OCI-LY3 (cell line): ENCODE results near the gene FAM185A.

Source experiments
- H2AFZ ChIP-seq: fragments of 200-600, 300-600 bp; shearing (Covaris generic); 2 replicates; pipeline ENCODE4 v1.6.0; 2014; ENCODE audit warnings: antibody characterized with exemption, low read depth, low read length
- H3K27ac ChIP-seq: fragments of 200-600, 300-600 bp; sonication (generic); 2 replicates; pipeline ENCODE4 v1.5.1; 2014; ENCODE audit warnings: mild to moderate bottlenecking, low read length, moderate library complexity, mixed read lengths
- H3K27me3 ChIP-seq: fragments of 200-600, 300-600 bp; sonication (generic); 2 replicates; pipeline ENCODE4 v1.6.1; 2014; ENCODE audit warnings: low read depth, low read length, mixed read lengths
- H3K36me3 ChIP-seq: fragments of 200-600, 300-600 bp; sonication (generic); replicated peaks from 2 replicates; pipeline ENCODE3; 2014; ENCODE audit warnings: low read depth, low read length, mixed read lengths
- H3K4me1 ChIP-seq: fragments of 300-600, 200-600 bp; sonication (generic); 2 replicates; pipeline ENCODE4 v1.6.1; 2014; ENCODE audit warnings: low read length, mixed read lengths
- H3K4me2 ChIP-seq: fragments of 200-600, 300-600 bp; sonication (generic); 2 replicates; pipeline ENCODE4 v1.6.1; 2014; ENCODE audit warnings: low read length, mixed read lengths
- H3K4me3 ChIP-seq: fragments of 300-600, 200-600 bp; sonication (generic); 2 replicates; pipeline ENCODE4 v1.5.1; 2014; ENCODE audit warnings: antibody characterized with exemption, mild to moderate bottlenecking, low read length, moderate library complexity
- H3K79me2 ChIP-seq: fragments of 300-600, 200-600 bp; shearing (Covaris generic); 2 replicates; pipeline ENCODE4 v1.6.1; 2014; ENCODE audit warnings: mild to moderate bottlenecking, low read length, mixed read lengths
- H3K9ac ChIP-seq: fragments of 300-600, 200-600 bp; shearing (Covaris generic); 2 replicates; pipeline ENCODE4 v1.6.0; 2014; ENCODE audit warnings: mild to moderate bottlenecking, low read length, moderate library complexity
- H3K9me3 ChIP-seq: fragments of 200-600, 300-600 bp; shearing (Covaris generic); 2 replicates; pipeline ENCODE4 v1.6.1; 2014; ENCODE audit warnings: low read length, mixed read lengths; ENCODE audit not compliant: insufficient read depth
- H4K20me1 ChIP-seq: fragments of 200-600, 300-600 bp; sonication (generic); 2 replicates; pipeline ENCODE4 v1.6.1; 2016; ENCODE audit warnings: low read length, mixed read lengths; ENCODE audit not compliant: insufficient read depth
- EZH2phosphoT487 ChIP-seq: fragments of 200-600 bp; shearing (Covaris generic); IDR thresholded peaks from 2 replicates; pipeline ENCODE4 v1.6.1; 2018; ENCODE audit warnings: antibody characterized with exemption, mixed run types, low read depth
- TF ChIP-seq, protein P1 (sequence below): fragments of 200-600, 300-600 bp; sonication (generic); IDR thresholded peaks from 2 replicates; pipeline ENCODE4 v1.5.1; 2014; ENCODE audit warnings: antibody characterized with exemption, low read length, low read depth

The FAM185A gene

DNA sequence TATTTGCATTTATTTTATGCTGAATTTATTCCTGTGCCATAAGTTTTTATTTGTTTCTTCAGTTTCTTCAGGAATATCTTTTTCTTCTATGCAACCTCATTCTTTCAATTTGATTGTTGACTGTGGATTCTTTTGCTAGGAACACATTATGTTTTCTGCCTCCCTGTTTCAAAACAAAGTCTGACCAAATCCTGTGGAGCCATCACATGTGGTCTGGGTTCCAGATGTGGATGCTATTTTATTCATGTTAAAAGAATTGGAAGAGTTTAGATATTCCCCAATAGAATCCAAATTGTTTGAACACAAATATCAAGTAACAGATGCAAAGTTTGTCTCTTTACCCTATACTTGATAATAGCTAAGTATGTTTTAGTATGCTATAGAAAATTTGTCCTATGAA is 107.2 kb downstream of the FAM185A start:
- no peak overlapping the region for H3K9ac ChIP-seq
- H4K20me1 ChIP-seq, result no peaks in the 10 kb centered on the region
- no peak overlapping the region for H3K4me2 ChIP-seq
- no peak overlapping the region for H3K4me3 ChIP-seq
- H2AFZ ChIP-seq, result no peak overlapping the region
- TF ChIP-seq, protein P1, sequence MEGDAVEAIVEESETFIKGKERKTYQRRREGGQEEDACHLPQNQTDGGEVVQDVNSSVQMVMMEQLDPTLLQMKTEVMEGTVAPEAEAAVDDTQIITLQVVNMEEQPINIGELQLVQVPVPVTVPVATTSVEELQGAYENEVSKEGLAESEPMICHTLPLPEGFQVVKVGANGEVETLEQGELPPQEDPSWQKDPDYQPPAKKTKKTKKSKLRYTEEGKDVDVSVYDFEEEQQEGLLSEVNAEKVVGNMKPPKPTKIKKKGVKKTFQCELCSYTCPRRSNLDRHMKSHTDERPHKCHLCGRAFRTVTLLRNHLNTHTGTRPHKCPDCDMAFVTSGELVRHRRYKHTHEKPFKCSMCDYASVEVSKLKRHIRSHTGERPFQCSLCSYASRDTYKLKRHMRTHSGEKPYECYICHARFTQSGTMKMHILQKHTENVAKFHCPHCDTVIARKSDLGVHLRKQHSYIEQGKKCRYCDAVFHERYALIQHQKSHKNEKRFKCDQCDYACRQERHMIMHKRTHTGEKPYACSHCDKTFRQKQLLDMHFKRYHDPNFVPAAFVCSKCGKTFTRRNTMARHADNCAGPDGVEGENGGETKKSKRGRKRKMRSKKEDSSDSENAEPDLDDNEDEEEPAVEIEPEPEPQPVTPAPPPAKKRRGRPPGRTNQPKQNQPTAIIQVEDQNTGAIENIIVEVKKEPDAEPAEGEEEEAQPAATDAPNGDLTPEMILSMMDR, result no peak
- no peak for TF ChIP-seq EZH2phosphoT487
- H3K79me2 ChIP-seq, result no peaks in the 10 kb centered on the region
- H3K9me3 ChIP-seq, result no peaks in the 10 kb centered on the region
- H3K27ac ChIP-seq, result no peak overlapping the region
- H3K27me3 ChIP-seq, result peaks cover under 1% of the 10 kb centered on the region; the same call in 1 of the 2 replicates
- H3K36me3 ChIP-seq, result no peaks in the 10 kb centered on the region
- no peaks in the 10 kb centered on the region for H3K4me1 ChIP-seq
